ENCODE results near the gene HEATR9. TPM values are rescaled to one million over a fixed set of nuclear protein-coding genes. Genes with fewer than 3 reads are reported as not detected.
A peak's percentile ranks its signal among the peaks of the same experiment; 100 is the strongest.

HEATR9 gene
- total and polyA plus RNA-seq, 2 donors (not counting 1 experiment from before 2014, with no cell fraction given), result 0.06 TPM; not detected in 1

DNA sequence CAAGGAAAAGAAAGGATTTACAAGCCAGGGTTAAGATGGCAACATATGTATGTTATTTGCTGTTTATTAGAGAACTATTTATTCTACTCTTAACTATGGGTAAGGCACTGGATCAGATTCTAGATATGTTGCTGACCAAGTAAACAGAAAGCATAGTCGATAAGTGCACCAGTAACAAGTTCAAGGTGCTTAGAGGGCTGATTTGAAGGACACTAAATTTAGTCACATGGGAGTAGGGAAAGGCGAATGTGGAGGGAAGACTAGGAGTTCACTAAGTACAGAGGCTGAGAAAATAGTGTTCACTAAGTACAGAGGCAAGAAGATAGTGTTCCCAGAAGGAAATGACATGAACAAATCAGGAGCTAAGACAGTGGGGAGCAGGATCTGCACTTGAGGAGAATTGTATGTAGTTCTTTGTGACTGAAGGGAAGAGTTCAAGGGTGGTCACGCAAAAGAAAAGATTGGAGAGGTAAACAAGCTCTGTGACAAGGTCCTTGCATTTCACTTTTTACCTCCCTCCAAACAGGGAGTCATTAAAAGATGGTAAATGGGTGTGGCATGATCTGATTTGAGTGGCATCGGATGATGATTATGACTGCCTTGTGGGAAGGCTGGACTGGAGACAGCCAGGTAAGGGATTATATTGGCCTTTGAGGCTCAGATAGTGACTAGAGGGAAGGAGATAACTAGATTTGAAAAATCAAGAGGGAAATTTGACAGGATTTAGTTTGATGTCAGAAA lies 20.9 kb downstream of the HEATR9 start:
- Histone ChIP-seq H4K20me1 (ENCODE audit: control insufficient read depth, insufficient read depth, low read length, poor library complexity, severe bottlenecking) (peaks cover 9% of the 10 kb centered on the region), H3K4me3 (ENCODE audit: control extremely low read depth in 1 of 5, extremely low read depth in 1 of 5, insufficient read depth in 1 of 5, low read depth in 2 of 5, low read length in 4 of 5) (no peak overlapping the region), H3K9ac (ENCODE audit: low read length) (no peak overlapping the region), H3K4me1 (ENCODE audit: control insufficient read depth in 2 of 2, insufficient read depth in 2 of 2, low read length in 2 of 2) (no peaks in the 10 kb centered on the region), H2AFZ (ENCODE audit: insufficient read depth, low read depth, low read length, poor library complexity, severe bottlenecking) (no peak overlapping the region), H3K4me2 (replicated peaks; ENCODE audit: low read depth, low read length, poor library complexity, severe bottlenecking) (no peak overlapping the region), H3K36me3 (replicated peaks in 1 of 2; ENCODE audit: control extremely low read depth in 1 of 2, control insufficient read depth in 1 of 2, extremely low read depth in 1 of 2, insufficient read depth in 2 of 2, low read length in 1 of 2) (peaks cover 2 to 57% of the 10 kb centered on the region in 2 experiments), H3K27ac (ENCODE audit: low read length in 2 of 2) (no peak overlapping the region), H3K9me3 (ENCODE audit: control extremely low read depth in 1 of 3, control insufficient read depth in 2 of 3, insufficient read depth in 1 of 3, low read length in 2 of 3) (no peaks in the 10 kb centered on the region), H3K79me2 (ENCODE audit: control insufficient read depth, insufficient read depth, low read length) (no peaks in the 10 kb centered on the region), H3K27me3 (replicated peaks in 1 of 4; ENCODE audit: control extremely low read depth in 1 of 4, control insufficient read depth in 3 of 4, insufficient read depth in 4 of 4, low read length in 3 of 4) (no peaks in the 10 kb centered on the region)
- Mint-ChIP-seq H3K4me3 (no peak overlapping the region), H3K4me1 (no peaks in the 10 kb centered on the region), H3K27ac (peak overlapping the region; percentile 7), H3K9me3 (ENCODE audit: insufficient read depth) (no peaks in the 10 kb centered on the region), H3K27me3 (no peaks in the 10 kb centered on the region)
- DNase-seq, result no peak
- WGBS (ENCODE audit: insufficient coverage), result 93% methylated on average over 3 of the region's 4 CpGs
- CTCF ChIA-PET, result interaction anchor here (0.6 to 2.5 kb wide), 8 partner anchors 13 to 694 kb away, joined by 3 to 6 read pairs (median 3); no protein-coding TSS in a partner anchor
- no peak for TF ChIP-seq EZH2 (IDR thresholded peaks at IDR 0.05; ENCODE audit: borderline replicate concordance, insufficient read depth, low read depth, low read length, poor library complexity, severe bottlenecking)
- TF ChIP-seq, protein P1, sequence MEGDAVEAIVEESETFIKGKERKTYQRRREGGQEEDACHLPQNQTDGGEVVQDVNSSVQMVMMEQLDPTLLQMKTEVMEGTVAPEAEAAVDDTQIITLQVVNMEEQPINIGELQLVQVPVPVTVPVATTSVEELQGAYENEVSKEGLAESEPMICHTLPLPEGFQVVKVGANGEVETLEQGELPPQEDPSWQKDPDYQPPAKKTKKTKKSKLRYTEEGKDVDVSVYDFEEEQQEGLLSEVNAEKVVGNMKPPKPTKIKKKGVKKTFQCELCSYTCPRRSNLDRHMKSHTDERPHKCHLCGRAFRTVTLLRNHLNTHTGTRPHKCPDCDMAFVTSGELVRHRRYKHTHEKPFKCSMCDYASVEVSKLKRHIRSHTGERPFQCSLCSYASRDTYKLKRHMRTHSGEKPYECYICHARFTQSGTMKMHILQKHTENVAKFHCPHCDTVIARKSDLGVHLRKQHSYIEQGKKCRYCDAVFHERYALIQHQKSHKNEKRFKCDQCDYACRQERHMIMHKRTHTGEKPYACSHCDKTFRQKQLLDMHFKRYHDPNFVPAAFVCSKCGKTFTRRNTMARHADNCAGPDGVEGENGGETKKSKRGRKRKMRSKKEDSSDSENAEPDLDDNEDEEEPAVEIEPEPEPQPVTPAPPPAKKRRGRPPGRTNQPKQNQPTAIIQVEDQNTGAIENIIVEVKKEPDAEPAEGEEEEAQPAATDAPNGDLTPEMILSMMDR (IDR thresholded peaks at IDR 0.05), result no peak
- ATAC-seq (ENCODE audit: low read depth), result no peak
- POLR2A ChIA-PET, result no interaction called here
- intact Hi-C loops (cut with micrococcal nuclease), result no loop called here

DNA sequence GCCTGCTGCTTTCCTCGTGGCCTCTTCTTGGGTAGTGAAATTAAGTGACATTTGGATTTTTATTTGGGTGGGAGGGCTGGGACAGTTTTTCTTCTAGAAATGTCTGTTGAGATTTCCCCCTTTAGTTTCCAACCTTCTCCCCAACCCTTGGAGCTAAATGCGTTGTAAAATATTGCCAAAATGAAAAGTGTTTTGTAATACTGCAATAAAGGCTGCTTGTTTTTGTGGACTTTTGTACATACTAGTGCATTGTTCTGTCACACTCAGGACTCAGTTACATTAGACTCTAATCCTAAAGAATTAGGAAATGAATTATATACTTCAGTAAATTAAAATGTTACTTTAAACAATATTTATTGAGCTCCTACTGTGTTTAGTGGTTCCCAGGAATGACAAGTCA lies 21.7 kb downstream of the HEATR9 start:
- intact Hi-C loops (cut with micrococcal nuclease), result no loop called here
- no peak overlapping the region for H3K4me2 ChIP-seq (replicated peaks; ENCODE audit: low read depth, low read length, poor library complexity, severe bottlenecking)

More for the DNA sequence above, 21.7 kb downstream of the HEATR9 start:
- H3K27me3 ChIP-seq (replicated peaks in 1 of 4; ENCODE audit: control extremely low read depth in 1 of 4, control insufficient read depth in 3 of 4, insufficient read depth in 4 of 4, low read length in 3 of 4), result no peaks in the 10 kb centered on the region
- H3K27me3 Mint-ChIP-seq, result no peaks in the 10 kb centered on the region
- H3K27ac Mint-ChIP-seq, result no peak overlapping the region
- H3K79me2 ChIP-seq (ENCODE audit: control insufficient read depth, insufficient read depth, low read length), result no peaks in the 10 kb centered on the region
- WGBS (ENCODE audit: insufficient coverage), result no CpG with 5 or more reads among the region's 2 CpGs
- TF ChIP-seq, protein P1 (IDR thresholded peaks at IDR 0.05), result no peak
- no peak for TF ChIP-seq EZH2 (IDR thresholded peaks at IDR 0.05; ENCODE audit: borderline replicate concordance, insufficient read depth, low read depth, low read length, poor library complexity, severe bottlenecking)
- DNase-seq, result no peak
- H2AFZ ChIP-seq (ENCODE audit: insufficient read depth, low read depth, low read length, poor library complexity, severe bottlenecking), result no peak overlapping the region
- H3K4me3 Mint-ChIP-seq, result no peak overlapping the region
- ATAC-seq (ENCODE audit: low read depth), result no peak
- ChIA-PET CTCF (interaction anchor here (1.0 to 2.5 kb wide), 2 partner anchors 38 to 83 kb away, joined by 3 to 5 read pairs; no protein-coding TSS in a partner anchor), POLR2A (no interaction called here)
- H3K9me3 Mint-ChIP-seq (ENCODE audit: insufficient read depth), result no peaks in the 10 kb centered on the region
- H3K9me3 ChIP-seq (ENCODE audit: control extremely low read depth in 1 of 3, control insufficient read depth in 2 of 3, insufficient read depth in 1 of 3, low read length in 2 of 3), result no peaks in the 10 kb centered on the region
- H3K9ac ChIP-seq (ENCODE audit: low read length), result no peak overlapping the region
- H3K4me3 ChIP-seq (ENCODE audit: control extremely low read depth in 1 of 5, extremely low read depth in 1 of 5, insufficient read depth in 1 of 5, low read depth in 2 of 5, low read length in 4 of 5), result no peak overlapping the region
- peaks cover 0 to 65% of the 10 kb centered on the region in 2 experiments for H3K36me3 ChIP-seq (replicated peaks in 1 of 2; ENCODE audit: control extremely low read depth in 1 of 2, control insufficient read depth in 1 of 2, extremely low read depth in 1 of 2, insufficient read depth in 2 of 2, low read length in 1 of 2)
- H3K4me1 ChIP-seq (ENCODE audit: control insufficient read depth in 2 of 2, insufficient read depth in 2 of 2, low read length in 2 of 2), result no peaks in the 10 kb centered on the region
- H4K20me1 ChIP-seq (ENCODE audit: control insufficient read depth, insufficient read depth, low read length, poor library complexity, severe bottlenecking), result peaks cover 13% of the 10 kb centered on the region
- no peaks in the 10 kb centered on the region for H3K4me1 Mint-ChIP-seq
- H3K27ac ChIP-seq (ENCODE audit: low read length in 2 of 2), result no peak overlapping the region
